Activated CD4-positive, alpha-beta T cell treated with anti-CD3 and anti-CD28 coated beads, Interleukin-2, amount 10 ng/mL, durations not matched to agents 7 days and 5 days (primary cell): ENCODE data around the gene NKAP. TPM values are rescaled to one million over a fixed set of nuclear protein-coding genes. Genes with fewer than 3 reads are reported as not detected.
"Not testable (repeated sequence)": the region's sequence is repeated elsewhere in the genome, so short reads cannot be mapped to it uniquely, and the experiment has no call there.

ENCODE experiments used
- CTCF ChIA-PET: fragments of 350-600 bp; sonication (Branson Sonifier 250); formaldehyde crosslinking; loops from one replicate; lab custom pipeline; 2021; ENCODE audit warnings: antibody characterized with exemption; lab: Charles Lee
- POLR2A ChIA-PET: fragments of 350-600 bp; sonication (Branson Sonifier 250); formaldehyde crosslinking; loops from one replicate; lab custom pipeline; 2021; ENCODE audit warnings: antibody characterized with exemption; lab: Charles Lee
- DNase-seq: peaks from one replicate; pipeline ENCODE4 v3.0.0-alpha.2; 2020
- H3K27ac Mint-ChIP-seq: one replicate; pipeline ENCODE4 v1.8.0; 2021; ENCODE audit warnings: mild to moderate bottlenecking, moderate library complexity, mixed read lengths
- H3K27me3 Mint-ChIP-seq: one replicate; pipeline ENCODE4 v1.8.0; 2021; ENCODE audit warnings: mixed read lengths
- H3K36me3 Mint-ChIP-seq: one replicate; pipeline ENCODE4 v1.8.0; 2021; ENCODE audit warnings: low read depth, mixed read lengths
- H3K4me1 Mint-ChIP-seq: one replicate; pipeline ENCODE4 v1.8.0; 2021; ENCODE audit warnings: mixed read lengths
- H3K4me3 Mint-ChIP-seq: one replicate; pipeline ENCODE4 v1.8.0; 2021; ENCODE audit warnings: mild to moderate bottlenecking, moderate library complexity, mixed read lengths
- H3K9me3 Mint-ChIP-seq: one replicate; pipeline ENCODE4 v1.8.0; 2021; ENCODE audit warnings: mixed read lengths
- total RNA-seq, 2 experiments: library from RNA; stranded (reverse); gene quantifications; one replicate each; pipeline ENCODE4 v1.2.3, GENCODE V29; 2021

NKAP gene
- total RNA-seq, 2 experiments from 2014 or later, result 7.3 to 8.4 TPM

GRCh38 chrX:119966837-119967236 is 23.3 kb upstream of the NKAP start:
- H3K4me1 Mint-ChIP-seq, H3K9me3 Mint-ChIP-seq, POLR2A ChIA-PET, H3K36me3 Mint-ChIP-seq, H3K4me3 Mint-ChIP-seq, H3K27ac Mint-ChIP-seq, DNase-seq, CTCF ChIA-PET: not testable (repeated sequence)
- H3K27me3 Mint-ChIP-seq, result peaks cover 15% of the 10 kb centered on the region

GRCh38 chrX:119960625-119961024 is 17.1 kb upstream of the NKAP start:
- Mint-ChIP-seq H3K27ac (no peak overlapping the region), H3K36me3 (peaks cover 3% of the 10 kb centered on the region), H3K4me3 (no peak overlapping the region), H3K4me1 (peaks cover 13% of the 10 kb centered on the region), H3K9me3 (no peaks in the 10 kb centered on the region), H3K27me3 (peaks cover 41% of the 10 kb centered on the region)
- no peak for DNase-seq
- CTCF ChIA-PET, result no interaction called here
- POLR2A ChIA-PET, result no interaction called here

- POLR2A ChIA-PET, H3K4me3 Mint-ChIP-seq, H3K36me3 Mint-ChIP-seq, H3K9me3 Mint-ChIP-seq, CTCF ChIA-PET: not testable (repeated sequence)
- peak overlapping the region; percentile 46 for H3K27ac Mint-ChIP-seq
- peaks cover 50% of the 10 kb centered on the region for H3K27me3 Mint-ChIP-seq
- H3K4me1 Mint-ChIP-seq, result peaks cover 19% of the 10 kb centered on the region
- DNase-seq, result peak; percentile 61
Measured at GRCh38 chrX:119955807-119956570, 12.4 kb upstream of the NKAP start.

- Mint-ChIP-seq H3K9me3 (no peaks in the 10 kb centered on the region), H3K27me3 (peaks cover 40% of the 10 kb centered on the region), H3K4me1 (peaks cover 19% of the 10 kb centered on the region), H3K36me3 (no peaks in the 10 kb centered on the region), H3K4me3 (no peak overlapping the region), H3K27ac (no peak overlapping the region)
- no peak for DNase-seq
- POLR2A ChIA-PET, result no interaction called here
- CTCF ChIA-PET, result no interaction called here
Measured at GRCh38 chrX:119954374-119954773, 10.8 kb upstream of the NKAP start.

GRCh38 chrX:119948381-119948780 is 4.8 kb upstream of the NKAP start:
- no peak for DNase-seq
- no peaks in the 10 kb centered on the region for H3K9me3 Mint-ChIP-seq
- no peaks in the 10 kb centered on the region for H3K36me3 Mint-ChIP-seq
- H3K4me3 Mint-ChIP-seq, result no peak overlapping the region
- CTCF ChIA-PET, result interaction anchor here (0.8 to 0.9 kb wide), 2 partner anchors 32 to 338 kb away, joined by 3 to 4 read pairs; no protein-coding TSS in a partner anchor
- POLR2A ChIA-PET, result no interaction called here
- no peak overlapping the region for H3K27ac Mint-ChIP-seq
- peaks cover 21% of the 10 kb centered on the region for H3K27me3 Mint-ChIP-seq
- peaks cover 6% of the 10 kb centered on the region for H3K4me1 Mint-ChIP-seq

- no peaks in the 10 kb centered on the region for H3K9me3 Mint-ChIP-seq
- POLR2A ChIA-PET, result no interaction called here
- no peak overlapping the region for H3K4me3 Mint-ChIP-seq
- peaks cover 2% of the 10 kb centered on the region for H3K36me3 Mint-ChIP-seq
- DNase-seq, result no peak
- H3K4me1 Mint-ChIP-seq, result peaks cover 22% of the 10 kb centered on the region
- H3K27me3 Mint-ChIP-seq, result peaks cover 14% of the 10 kb centered on the region
- H3K27ac Mint-ChIP-seq, result no peak overlapping the region
- CTCF ChIA-PET, result interaction anchor here (0.6 kb wide), 1 partner anchor 258 kb away, joined by 5 read pairs; no protein-coding TSS in a partner anchor
Measured at GRCh38 chrX:119945481-119945880, 1.9 kb upstream of the NKAP start.

- Mint-ChIP-seq H3K4me1 (peaks cover 22% of the 10 kb centered on the region), H3K4me3 (peak overlapping the region; percentile 92), H3K9me3 (no peaks in the 10 kb centered on the region), H3K27ac (peak overlapping the region; percentile 94), H3K36me3 (peaks cover 2% of the 10 kb centered on the region), H3K27me3 (peaks cover 2% of the 10 kb centered on the region)
- peak; percentile 9 for DNase-seq
- ChIA-PET CTCF (interaction anchor here (1.5 kb wide), 1 partner anchor 14 kb away, joined by 3 read pairs; no protein-coding TSS in a partner anchor), POLR2A (no interaction called here)
Measured at GRCh38 chrX:119942831-119943184, 743 bp downstream of the NKAP start.

GRCh38 chrX:119942173-119942819 is 1.3 kb downstream of the NKAP start:
- peaks cover 22% of the 10 kb centered on the region for H3K4me1 Mint-ChIP-seq
- ChIA-PET CTCF (interaction anchor here (1.5 kb wide), 1 partner anchor 15 kb away, joined by 3 read pairs; no protein-coding TSS in a partner anchor), POLR2A (no interaction called here)
- no peaks in the 10 kb centered on the region for H3K9me3 Mint-ChIP-seq
- peaks cover 2% of the 10 kb centered on the region for H3K27me3 Mint-ChIP-seq
- peak overlapping the region; percentile 94 for H3K27ac Mint-ChIP-seq
- peak overlapping the region; percentile 92 for H3K4me3 Mint-ChIP-seq
- H3K36me3 Mint-ChIP-seq, result peaks cover 2% of the 10 kb centered on the region
- no peak for DNase-seq

GRCh38 chrX:119941336-119941735 is 2.2 kb downstream of the NKAP start:
- CTCF ChIA-PET, result interaction anchor here (0.7 to 1.2 kb wide), 2 partner anchors 12 to 45 kb away, joined by 3 to 5 read pairs; no protein-coding TSS in a partner anchor
- Mint-ChIP-seq H3K4me1 (peaks cover 22% of the 10 kb centered on the region), H3K4me3 (peak overlapping the region; percentile 92), H3K9me3 (no peaks in the 10 kb centered on the region), H3K27ac (no peak overlapping the region), H3K36me3 (peaks cover 2% of the 10 kb centered on the region), H3K27me3 (no peaks in the 10 kb centered on the region)
- no peak for DNase-seq
- POLR2A ChIA-PET, result no interaction called here

- POLR2A ChIA-PET, result no interaction called here
- CTCF ChIA-PET, result no interaction called here
- no peaks in the 10 kb centered on the region for H3K27me3 Mint-ChIP-seq
- H3K9me3 Mint-ChIP-seq, result no peaks in the 10 kb centered on the region
- DNase-seq, result no peak
- H3K4me1 Mint-ChIP-seq, result no peaks in the 10 kb centered on the region
- no peak overlapping the region for H3K27ac Mint-ChIP-seq
- peaks cover 17% of the 10 kb centered on the region for H3K36me3 Mint-ChIP-seq
- H3K4me3 Mint-ChIP-seq, result no peak overlapping the region
Measured at GRCh38 chrX:119935215-119935874, 8.2 kb downstream of the NKAP start.

GRCh38 chrX:119922391-119922790 is 21.2 kb downstream of the NKAP start:
- H3K9me3 Mint-ChIP-seq, H3K4me3 Mint-ChIP-seq, H3K27ac Mint-ChIP-seq, H3K4me1 Mint-ChIP-seq, POLR2A ChIA-PET, DNase-seq, H3K27me3 Mint-ChIP-seq, H3K36me3 Mint-ChIP-seq, CTCF ChIA-PET: not testable (repeated sequence)

- Mint-ChIP-seq H3K4me3 (no peak overlapping the region), H3K27ac (no peak overlapping the region), H3K9me3 (no peaks in the 10 kb centered on the region), H3K36me3 (peaks cover under 1% of the 10 kb centered on the region), H3K27me3 (peaks cover 2% of the 10 kb centered on the region), H3K4me1 (no peaks in the 10 kb centered on the region)
- CTCF ChIA-PET, result interaction anchor here (0.7 to 1.2 kb wide), 2 partner anchors 9 to 18 kb away, joined by 3 to 5 read pairs; no protein-coding TSS in a partner anchor
- POLR2A ChIA-PET, result no interaction called here
- DNase-seq, result no peak
Measured at GRCh38 chrX:119919835-119920585, 23.5 kb downstream of the NKAP start.
